HG02588 (cell line): ENCODE data around the gene TSEN34.
"Not testable (repeated sequence)": the region's sequence is repeated elsewhere in the genome, so short reads cannot be mapped to it uniquely, and the experiment has no call there.

Experiments
- ATAC-seq: cut with Tn5 transposase; IDR thresholded peaks from one replicate; pipeline ENCODE4 v1.9.1; 2021; ENCODE audit warnings: mild to moderate bottlenecking, moderate library complexity; ENCODE audit not compliant: unreplicated experiment

The TSEN34 gene

DNA sequence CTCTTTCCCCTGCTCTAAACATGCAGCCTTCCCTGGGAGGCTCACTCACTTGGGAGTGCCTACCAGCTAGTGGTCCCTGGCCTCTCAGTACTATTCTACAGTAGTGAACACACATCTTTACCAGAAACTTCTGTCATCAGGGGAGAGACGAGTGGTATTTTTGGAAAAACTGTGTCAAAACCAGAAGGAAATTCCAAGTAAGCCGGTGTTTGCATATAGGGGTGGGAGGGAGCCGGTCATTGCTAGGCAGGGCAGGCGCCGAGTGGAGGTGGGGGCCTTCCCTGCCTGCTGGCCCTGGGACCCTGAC lies 16.5 kb downstream of the TSEN34 start:
- no peak for ATAC-seq

DNA sequence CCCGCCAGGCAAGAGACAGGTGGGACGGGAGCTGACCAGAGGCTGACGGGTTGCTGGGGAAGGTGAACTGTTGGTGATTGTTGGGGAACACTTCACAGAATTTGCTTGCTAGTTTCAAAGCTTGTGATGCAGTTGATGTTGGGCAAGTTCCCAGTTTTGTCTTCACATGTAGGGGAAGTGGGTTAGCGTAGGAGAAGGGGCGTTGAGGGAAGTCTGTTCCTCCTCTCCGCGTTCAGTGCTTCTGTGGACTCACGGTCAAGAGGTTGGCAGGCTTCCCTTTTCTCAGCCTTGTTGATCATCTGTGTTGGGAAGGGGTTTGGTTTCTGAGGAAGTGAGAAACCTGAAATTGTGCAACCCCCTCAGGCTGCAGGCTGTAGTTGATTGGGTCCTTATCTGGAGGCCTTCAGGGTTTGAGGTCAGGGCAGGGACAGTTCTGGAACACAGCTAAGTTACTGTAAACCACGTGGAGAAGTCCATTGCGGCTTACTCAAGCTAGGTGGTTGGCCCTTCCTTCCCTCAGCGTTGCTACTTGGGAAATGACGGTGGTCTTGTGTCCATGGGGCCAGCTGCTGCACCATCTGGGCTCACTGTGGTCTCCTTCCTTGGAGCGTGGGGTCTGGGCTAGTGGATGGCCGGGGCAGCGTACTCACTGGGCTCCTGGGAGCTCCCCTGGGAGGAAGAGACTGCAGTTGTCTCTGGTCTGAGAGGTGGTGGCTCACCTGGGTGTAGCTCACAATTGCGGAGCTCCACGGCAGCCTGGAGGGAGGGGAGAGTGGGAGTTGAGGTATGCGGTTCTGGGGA lies 17.1 kb downstream of the TSEN34 start:
- ATAC-seq = peak; percentile 40

DNA sequence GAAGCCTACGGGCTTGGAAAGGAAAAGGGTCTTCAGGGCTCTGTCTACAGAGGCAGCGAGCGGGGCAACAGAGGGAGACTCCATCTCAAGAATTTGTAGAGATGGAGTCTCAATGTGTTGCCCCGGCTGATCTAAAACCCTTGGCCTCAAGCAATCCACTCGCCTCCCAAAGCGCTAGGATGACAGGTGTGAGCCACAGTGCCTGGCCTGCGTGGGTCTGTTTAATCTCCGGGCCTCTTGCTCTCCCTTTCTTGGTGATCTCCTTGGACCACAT lies 17.6 kb downstream of the TSEN34 start:
- ATAC-seq = no peak

DNA sequence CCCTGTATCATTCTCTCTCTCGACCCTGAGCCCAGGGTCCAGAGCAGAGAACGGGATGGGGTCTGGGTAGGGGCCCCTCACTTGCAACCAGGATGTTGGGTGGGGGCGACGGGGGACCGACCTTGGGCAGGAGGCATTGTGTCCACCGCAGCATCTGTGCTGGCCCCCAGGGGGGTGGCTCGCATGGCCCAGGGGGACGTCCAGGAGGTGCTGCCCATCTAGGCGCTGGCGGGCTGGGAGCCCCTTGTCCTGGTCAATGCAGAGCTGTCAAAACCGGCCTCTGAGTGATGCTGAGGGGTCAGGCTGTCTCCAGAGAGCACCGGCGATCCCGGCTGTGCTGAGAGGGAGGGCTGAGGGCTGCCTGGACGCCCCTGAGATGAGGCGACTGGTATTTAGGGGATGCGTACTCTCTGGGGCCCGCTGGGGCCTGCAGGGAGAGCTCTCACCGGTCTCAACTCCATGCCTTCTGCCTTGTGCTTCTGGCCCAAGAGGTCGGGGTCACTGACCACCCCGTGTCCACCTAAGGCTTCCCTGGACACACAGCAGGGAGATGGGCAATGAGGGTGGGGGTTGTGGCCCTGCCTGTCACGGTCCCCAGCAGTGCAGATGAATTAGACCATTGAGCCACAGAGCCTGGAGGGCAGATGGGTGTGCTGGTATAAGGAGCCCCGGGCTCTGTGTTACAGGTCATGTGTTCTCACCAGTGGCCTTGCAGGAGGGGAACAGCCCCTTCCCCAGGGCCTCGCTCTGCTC lies 18.1 kb downstream of the TSEN34 start:
- ATAC-seq = no peak

DNA sequence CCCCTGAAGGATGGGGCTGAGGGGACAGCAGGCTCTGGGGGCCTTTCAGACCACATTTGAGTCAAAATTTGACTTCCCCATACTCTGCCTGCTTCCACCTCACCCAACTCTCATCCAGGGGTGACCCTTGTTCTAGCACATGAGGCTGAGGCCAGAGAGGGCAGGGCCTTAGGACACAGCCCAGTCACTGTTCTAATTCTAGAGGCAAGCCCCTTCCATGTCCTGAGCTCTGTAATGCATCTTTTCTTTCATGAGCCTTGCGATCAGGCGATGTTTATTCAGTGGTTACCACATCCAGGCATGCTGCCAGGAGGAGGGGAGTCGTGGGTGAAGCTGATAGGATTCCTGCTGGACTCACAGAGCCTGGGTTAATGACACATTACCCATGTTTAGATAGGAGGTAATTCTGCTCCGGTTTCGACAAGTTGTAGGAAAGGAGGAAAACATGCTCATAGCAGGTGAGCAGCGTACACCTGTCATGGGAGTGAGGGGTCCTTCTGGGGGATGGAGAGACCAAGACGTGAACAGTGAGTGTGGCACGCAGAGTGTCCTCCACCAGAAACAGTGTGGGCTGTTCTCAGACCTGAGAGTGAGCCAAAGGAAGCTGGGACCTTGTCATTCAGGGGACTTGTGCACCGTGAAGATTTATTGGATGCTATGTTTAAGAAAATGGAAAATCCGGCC lies 18.8 kb downstream of the TSEN34 start:
- ATAC-seq = no peak

DNA sequence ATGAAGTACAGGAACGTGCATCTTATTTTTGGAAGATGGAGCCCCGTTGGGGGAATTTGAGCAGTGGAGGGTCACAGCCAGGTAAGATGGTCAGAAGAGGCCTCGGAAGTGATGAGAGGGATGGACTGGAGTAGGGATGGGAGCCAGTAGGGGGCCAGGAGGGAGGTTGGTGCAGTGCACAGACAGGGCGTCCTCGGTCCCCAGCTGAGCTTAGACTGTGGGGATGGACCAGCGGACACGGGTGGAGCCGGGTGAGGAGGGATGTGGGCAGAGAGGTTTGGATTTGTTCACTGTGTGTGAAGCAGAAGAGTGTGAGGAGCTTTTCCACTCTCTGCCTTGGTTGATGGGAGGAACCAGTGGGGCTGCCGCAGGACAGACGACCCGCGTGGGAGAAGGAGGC lies 20.1 kb downstream of the TSEN34 start:
- no peak for ATAC-seq

DNA sequence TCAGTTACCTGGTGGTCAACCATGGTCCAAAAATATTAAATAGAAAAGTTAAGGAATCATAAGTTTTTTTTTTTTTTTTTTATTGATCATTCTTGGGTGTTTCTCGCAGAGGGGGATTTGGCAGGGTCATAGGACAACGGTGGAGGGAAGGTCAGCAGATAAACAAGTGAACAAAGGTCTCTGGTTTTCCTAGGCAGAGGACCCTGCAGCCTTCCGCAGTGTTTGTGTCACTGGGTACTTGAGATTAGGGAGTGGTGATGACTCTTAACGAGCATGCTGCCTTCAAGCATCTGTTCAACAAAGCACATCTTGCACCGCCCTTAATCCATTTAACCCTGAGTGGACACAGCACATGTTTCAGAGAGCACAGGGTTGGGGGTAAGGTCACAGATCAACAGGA lies 23.1 kb downstream of the TSEN34 start:
- ATAC-seq = not testable (repeated sequence)

DNA sequence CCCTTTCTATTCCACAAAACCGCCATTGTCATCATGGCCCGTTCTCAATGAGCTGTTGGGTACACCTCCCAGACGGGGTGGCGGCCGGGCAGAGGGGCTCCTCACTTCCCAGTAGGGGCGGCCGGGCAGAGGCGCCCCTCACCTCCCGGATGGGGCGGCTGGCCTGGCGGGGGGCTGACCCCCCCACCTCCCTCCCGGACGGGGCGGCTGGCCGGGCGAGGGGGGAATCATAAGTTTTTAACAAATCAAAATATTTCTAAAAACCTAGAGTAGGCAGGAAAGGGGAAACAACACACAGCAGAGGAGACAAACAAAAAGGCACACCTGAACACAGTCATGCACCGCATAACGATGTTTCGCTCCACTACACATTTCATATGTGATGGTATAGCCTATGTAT lies 23.6 kb downstream of the TSEN34 start:
- not testable (repeated sequence) for ATAC-seq

DNA sequence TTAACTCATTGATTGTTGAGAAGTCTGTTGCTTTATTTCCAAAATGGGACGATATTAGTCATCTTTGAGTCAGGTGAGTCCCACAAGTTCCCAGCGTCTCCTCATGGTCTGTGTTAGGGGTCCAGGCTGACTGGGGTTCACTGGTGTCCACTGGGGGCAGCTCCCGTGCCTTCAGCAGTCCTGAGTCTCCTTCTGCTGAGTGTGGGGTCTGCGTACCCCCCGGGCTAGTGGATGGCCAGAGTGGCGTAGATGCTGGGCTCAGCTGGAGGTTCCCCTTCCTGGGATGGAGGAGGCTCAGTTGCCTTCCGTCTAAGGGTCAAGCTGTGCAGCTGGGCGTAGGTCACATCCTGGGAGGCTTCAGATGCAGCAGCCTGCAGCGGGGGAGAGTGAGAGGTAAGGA lies 25.8 kb downstream of the TSEN34 start:
- ATAC-seq = no peak

DNA sequence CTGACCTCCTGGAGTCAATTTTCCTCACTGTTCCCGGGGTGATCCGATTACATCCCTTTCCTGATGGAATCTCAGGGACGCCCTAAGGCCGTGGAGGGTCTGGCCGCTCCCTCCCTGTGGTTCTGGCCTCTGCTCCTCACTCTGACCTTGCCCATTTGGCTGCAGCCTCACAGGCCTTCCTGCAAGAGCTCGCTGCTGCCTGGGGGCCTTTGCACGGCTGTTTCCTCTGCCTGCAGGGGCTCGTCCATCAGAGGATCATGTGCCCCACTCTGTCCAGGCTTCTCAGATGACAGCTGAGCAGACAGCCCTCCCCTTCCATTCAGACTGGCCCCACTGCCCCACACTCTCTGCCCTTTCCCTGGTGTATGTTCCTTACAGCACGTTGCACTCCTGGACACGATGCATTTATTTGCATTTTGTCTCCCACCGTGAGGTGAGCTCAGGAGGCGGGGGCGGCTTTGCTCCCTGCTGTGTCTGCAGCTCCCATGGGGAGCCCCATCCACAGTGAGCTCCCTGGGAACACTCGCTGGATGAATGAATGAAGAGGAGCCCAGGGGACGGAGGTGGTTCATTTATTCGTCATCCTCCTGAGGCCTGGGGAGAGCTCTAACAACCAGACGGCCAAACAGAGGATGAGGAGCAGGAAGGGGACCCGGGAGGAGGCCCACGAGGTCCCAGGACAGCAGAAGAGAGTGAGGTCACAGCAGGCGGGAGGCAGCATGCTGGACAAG lies 26.6 kb downstream of the TSEN34 start:
- not testable (repeated sequence) for ATAC-seq

DNA sequence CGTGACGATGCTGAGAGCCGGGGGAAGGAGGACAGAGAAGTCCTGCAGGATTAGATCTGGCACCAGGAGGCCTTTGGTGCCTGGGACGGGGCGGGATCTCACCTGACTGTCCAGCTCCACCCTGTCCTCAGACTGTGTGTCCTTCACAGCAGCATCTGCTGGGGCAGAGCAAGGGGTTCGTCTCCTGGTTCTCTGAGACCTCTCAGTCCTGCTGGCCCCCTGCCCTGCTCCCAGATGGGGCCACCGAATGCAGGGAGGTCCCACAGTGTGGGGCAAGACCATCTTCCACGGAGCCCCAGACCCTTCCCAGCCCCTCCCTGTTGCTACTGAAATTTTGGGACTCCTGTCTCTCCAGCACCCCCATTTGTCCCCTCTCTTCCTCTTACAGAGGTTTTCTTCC lies 27.2 kb downstream of the TSEN34 start:
- no peak for ATAC-seq

DNA sequence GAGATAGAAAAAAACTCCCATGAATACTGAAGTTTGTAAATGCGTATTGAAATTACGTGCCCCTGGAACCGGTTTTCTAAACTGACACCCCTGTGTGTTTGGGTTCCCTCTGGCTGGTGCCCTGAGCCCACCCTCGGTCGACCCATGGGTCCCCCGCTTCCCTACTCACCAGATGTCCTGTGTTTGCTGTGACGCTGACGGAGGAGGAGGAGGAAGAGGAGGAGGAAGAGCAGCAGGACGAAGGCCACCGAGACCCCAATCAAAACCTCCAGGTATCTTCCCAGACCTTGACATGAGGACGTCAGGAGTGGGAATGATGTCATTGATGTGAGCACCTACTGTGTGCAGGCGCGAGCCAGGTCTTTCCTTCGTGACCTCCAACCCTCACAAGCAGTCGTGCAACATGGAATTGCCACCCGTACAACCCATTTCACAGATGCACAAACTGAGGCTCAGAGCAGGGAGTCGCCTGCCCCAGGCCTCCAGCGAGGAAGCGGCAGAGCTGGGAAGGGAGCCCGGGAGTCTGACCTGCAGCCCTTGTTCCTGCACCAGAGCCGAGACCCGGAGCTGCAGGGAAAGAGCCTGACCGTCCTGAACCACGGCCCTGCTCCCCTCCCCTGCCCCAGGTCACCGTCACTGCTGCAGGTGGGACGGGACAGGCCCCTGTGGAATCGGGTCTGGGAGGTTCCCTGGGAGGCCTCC lies 28.0 kb downstream of the TSEN34 start:
- no peak for ATAC-seq

DNA sequence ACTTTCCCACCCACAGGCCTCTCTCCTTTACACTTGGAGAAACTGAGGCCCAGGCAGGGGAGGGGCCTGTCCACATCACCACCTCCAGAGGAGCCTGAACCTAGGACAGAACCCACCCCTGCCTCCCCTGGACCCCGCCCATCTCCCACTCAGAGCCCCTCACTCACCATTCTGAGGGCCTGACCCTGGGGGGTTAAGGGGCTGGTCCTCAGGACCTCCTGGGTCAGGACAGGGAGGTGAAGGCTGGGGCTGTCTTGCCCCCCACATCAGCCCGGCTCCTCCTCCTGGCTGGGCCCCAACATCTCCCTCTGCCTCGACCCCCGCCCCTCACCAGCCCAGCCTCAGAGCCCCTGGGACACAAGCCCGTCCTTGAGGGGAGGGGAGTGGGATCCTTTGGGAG lies 28.6 kb downstream of the TSEN34 start:
- not testable (repeated sequence) for ATAC-seq

DNA sequence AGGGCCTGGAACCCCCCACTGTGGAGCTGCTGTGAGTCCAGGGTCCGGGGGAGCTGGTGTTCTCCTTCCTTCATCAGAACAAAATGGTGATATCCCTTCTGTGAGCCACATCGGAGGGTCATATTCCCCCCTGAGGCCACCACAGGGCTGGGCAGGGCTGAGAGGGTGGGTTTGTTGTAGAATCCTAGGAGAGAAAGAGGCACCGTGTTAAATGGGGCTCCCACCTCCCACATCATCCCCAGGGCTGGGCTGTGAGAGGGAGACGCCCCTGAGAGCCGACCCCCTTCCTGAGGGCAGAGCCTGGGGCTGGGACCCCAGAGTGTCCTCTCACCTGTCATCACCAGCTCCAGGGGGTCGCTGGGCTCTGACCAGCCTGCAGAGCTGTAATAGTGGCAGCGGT lies 30.8 kb downstream of the TSEN34 start:
- not testable (repeated sequence) for ATAC-seq

DNA sequence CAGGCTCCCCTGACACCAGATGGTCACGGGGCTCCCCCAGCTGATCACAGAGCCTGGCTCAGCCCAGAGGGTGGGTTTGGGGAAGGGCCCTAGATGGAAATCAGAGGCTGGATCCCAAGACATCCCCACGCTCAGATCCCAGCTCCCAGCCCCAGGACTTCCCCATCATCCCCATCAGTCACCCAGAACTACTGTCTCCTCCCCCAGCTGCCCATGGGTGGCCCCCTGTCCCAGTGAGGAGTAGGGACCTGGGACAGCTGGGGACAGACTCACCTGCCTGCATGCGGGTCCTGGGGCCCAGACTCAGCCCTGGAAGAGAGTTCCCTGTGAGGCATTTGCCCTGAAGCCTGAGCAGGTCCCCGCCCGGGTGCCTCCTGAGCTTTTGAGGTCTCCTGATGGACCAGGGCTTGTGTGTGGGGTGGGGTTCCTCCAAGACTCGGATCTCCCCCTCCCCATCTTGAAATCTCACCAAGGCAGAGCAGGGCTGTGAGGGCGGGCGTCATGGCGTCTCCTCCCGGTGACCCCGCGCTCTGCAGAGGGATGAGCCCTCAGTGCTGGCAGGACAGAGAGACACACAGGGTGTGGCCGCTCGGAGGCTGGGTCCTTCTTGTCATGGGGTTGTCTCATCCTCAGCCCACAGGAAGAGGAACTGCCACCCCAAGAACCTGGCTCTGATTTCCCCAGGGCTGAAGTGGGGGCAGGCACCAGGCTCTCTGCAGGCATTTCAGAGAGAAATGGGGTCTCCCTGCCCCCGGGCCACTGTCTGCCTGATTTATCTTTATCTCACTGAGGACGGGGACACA lies 31.6 kb downstream of the TSEN34 start, which contains the start of gene LILRB3:
LILRB3 (minus strand) TSS at position 534 of the 803 bp plus-strand sequence; CDS start at position 503, 31 bp downstream.
- not testable (repeated sequence) for ATAC-seq

DNA sequence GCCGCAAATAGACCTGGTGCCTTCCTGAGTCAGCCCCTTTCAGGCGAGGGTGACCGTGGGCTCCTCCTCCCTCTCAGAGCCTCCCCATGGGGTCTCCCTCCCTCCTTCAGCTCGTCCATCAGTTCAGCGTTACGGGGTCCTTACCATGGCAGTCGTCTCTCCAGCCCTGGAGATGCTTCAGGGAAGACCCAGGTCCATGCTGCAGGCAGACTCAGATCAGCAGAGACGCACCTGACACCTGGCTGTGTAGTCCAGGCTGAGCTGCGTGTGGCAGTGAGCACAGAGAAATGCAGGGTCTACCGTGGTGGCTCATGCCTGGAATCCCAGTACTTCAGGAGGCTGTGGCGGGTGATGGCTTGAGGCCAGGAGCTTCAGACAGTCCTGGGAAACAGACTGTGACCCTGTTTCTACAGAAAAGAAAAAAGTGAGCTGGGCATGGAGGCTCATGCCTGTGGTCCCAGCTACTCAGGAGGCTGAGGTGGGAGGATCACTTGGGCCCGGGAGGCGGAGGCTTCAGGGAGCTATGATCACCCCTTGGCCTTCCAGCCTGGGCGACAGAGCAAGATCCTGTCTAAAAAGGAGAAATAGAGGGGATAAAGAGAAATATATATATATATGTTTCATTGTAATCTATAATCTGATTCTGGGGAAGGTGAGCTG lies 32.3 kb downstream of the TSEN34 start:
- ATAC-seq = not testable (repeated sequence)

DNA sequence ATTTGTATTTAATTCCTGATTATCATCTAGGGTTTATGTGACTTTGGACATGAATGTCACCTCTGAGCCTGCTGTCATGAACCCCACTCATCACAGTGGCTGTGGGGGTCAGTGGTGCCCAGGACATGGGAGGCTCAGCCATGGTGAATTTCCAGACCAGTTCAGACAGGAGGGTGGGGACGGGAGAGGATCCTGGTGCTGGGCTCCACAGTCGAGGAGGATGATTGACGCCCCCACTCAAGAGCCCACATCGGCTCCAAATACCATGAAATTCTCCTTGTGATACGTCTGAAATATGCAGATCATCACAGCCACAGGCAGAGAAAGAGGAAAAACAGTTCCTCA lies 32.8 kb downstream of the TSEN34 start:
- not testable (repeated sequence) for ATAC-seq

DNA sequence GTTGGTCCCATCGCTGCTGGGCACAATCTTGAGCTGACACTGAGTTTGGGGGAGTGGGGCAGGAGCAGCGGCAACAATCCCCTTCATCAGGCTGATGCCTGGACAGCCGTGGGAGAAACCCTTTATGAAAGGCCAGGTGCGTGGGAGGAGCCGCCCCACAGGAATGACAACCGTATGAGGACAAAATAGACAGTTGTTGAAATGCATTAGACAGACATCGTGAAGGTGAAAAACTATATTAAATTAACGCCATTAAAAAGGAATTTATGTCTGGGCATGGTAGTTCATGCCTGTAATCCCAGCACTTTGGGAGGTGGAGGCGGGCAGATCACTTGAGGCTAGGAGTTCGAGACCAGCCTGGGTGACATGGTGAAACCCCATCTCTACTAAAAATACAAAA lies 33.5 kb downstream of the TSEN34 start:
- not testable (repeated sequence) for ATAC-seq

DNA sequence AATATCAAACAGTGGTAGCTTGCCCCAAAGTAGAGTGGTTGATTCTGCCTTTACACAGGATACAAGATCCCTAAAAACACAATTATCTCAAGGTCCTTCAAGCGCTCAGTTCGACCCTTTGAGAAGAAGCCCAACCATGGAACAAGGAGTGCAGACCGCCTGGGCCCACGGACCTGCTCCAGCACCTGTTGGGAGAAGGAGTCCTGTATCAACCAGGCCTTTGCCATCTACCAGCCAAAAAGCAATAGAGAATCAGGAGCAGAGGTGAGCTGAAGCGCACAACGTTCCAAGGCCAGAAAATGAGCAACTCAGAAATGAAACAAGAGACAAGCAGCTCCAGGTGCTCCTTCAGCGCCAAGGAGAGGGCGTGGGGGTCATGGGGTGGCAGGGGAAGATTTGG lies 38.0 kb downstream of the TSEN34 start:
- no peak for ATAC-seq
